NCI-H526 treated with DMSO at 0.1 percent for 48 hours (cell line): ENCODE measurements around the gene IGF2.
A peak's percentile ranks its signal among the peaks of the same experiment; 100 is the strongest.

ENCODE experiments used
- DNase-seq: peaks from one replicate; lab custom pipeline; 2025; lab: John Stamatoyannopoulos, UW

IGF2 gene

GRCh38 chr11:2091786-2092463 is 47.3 kb downstream of the IGF2 start:
- DNase-seq = no peak

DNA sequence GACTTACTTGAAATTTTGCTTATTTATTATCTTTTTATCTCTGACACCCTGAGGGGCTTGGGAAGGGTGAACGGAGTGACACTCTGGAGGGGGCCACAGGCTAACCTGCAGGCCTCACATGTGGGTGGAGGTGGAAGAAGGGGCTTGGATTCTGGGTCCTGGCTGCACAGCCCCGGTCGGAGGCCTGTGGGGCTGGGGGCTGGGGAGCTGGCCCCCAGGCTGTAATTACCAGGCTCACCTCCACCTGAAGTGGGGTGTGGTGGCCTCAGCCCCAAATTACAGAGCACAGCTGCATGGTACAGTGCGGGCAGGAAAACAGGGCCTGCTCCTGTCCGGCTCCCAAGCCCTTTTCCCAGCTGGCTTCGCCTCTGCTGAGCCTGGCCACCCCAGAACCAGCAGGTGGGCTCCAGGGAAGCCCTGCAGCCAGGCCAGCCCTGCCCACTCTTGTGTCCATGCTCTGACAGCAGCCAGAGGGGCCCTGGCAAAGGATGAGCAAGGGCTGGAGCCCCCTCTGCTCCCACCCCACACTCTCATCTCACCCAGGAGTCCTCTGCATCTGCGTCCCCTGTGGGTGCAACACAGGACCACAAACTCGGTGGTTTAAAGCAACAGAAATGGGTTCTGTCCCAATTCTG is 48.0 kb downstream of the IGF2 start:
- DNase-seq = no peak

- DNase-seq = no peak
These were observed 48.7 kb downstream of the IGF2 start for GRCh38 chr11:2090172-2091111.

DNA sequence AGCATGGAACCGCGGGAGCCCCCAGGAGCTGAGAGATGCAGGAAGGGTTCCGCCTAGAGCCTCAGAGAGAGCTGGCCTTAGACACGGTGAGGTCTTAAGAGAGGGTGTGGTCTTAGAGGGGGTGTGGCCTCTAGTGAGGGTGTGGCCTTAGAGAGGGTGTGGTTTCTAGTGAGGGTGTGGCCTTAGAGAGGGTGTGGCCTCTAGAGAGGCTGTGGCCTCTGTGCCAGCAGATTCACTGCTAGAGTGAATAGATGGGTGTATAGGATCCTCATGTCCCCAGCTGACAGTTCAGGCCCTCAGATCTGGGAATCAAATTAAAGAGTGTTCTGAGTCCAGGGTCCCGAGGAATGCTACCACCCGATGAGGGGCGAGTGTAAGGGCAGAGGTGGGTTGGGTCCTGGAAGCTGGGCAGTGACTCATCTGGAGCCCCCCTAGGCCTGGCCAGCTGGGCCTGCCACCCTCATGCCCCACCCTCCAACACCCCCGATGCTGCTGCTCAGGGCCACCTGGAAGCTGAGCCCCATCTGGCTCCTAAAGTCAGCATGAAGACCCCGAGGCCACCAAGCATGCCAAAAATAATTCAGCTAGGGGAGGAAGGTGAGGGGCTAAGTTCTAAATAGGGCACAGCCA is 49.5 kb downstream of the IGF2 start:
- DNase-seq = peak; percentile 21

DNA sequence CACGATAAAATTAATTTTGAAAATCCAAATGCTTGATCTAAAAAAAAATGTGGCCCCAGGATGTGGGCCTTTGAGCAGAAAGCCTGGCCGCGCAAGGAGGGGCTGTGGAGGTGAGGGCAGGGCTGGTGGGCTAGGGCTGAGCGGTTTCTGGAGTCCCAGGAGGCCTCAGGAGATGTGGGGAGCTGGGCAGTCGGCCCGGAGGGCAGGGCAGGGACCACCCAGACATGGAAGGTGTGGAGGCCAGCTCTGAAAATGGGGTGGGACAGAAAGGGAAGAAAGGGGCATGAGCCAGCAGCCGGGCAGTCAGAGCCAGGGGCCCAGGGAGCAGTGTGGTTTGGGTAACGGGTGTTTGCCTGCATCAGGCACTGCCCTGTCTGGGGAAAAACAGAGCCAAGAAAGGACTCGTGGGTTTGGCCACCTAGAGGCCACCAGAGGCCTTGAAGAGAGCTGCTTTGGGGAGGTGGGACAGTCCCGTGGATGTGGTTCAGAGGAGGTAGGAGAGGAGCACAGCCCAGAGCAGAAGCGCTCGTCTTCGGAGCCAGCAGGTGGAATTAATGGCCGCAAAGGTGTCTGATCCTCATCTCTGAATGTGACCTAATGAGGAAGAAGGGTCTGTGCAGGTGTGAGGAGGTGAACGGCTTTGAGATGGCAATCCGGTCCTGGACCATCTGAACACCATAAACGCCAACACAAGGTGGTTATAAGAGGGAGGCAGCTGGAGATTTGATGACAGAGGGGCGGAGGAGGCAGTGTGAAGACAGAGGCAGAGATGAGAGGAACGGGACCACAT is 50.2 kb downstream of the IGF2 start:
- no peak for DNase-seq

DNA sequence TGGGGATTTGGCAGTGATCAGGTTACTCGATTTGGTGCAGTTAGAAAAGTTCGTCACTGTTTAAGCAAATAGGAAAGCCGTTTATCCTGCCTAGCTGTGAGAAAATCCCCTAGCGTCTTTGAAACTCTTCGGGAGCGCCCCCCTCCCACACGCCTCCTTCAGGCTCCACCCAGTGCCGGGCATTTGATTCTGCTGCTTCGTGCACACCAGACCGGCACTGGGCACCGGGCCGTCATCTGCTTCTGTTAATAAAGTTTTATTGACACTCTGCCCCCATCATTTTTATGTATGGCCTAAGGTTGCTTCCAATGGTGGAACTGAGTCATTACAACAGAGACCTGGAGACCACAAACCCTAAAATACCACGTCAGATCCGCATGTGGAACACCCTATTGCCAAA is 50.9 kb downstream of the IGF2 start:
- DNase-seq = no peak

DNA sequence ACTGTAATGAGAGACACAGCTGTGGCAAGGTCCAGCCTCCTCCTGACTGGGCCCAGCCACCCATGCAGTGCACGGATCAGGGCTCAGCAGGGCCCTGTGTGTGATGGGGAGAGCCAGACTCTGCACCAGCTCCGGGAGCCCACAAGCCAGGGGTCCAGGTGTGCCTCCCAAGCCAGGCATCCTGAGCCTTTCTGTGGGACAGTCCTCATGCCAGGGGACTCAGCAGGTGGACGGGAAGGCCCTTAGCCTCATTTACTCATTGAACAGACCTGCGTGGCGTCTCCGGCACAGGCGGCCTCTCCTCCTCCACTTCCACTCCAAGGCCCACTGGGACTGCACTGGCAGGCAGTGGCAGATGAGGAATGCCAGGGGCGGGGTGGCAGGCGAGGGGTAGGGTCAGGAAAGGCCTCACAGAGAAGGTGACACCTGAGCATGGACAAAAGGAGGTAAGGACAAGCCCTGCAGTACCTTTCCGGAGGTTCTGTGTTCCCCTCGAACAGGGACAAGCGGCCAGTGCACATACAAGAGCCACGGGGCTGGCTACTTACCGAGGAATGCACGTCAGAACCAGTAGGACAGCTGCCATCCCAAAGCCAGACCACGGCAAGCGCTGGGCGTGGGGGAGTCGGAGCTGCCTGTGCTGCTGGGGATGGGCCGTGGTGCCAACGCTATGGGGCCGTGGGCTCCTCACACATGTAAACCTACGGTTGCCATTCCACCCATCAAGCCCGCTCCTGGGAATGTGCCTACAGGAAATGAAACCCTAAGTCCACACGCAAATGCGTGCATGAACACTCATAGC is 52.7 kb downstream of the IGF2 start:
- DNase-seq = no peak

DNA sequence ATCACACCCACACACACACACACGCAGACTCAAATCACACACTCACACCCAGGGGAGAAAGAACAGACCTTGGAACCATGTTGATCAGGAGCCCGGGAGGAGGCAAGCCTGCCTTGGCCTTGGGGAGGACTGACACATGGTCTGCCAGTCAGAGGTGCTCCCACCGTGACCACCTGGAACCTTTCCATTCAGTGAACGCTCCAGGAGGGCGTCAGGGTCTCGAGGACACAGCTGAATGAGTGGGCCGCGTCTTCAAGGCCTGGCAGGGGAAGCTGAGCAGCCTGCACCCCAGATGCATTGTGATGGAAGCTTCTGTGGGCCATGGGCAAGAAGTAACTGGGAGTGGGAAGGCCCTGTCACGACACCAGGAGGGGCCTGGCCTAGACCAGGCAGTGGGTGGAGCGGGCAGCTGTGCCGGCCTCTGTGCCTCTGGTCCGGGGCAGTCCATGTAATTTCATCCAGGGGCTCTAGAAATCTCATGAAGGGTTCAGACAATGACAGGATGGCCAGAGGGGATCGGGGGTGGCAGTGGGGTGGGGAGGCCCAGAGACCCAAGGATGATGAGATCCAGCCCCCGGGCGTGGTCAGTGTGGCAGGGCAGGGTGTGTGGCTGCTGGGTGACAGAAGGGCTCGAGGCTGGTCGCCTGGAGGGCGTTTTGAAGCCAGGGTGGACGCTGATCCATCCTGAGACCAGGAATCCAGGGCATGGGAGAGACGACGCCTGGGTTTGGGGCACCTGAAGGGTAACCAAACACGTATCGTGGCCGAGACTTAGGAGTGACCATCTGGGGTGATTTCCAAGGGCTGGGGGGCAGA is 53.7 kb downstream of the IGF2 start:
- DNase-seq = no peak

- DNase-seq = no peak
These were observed 54.5 kb downstream of the IGF2 start for GRCh38 chr11:2084721-2085120.
